Esophagus muscularis mucosa (tissue), 4 donors: Measurements from ENCODE around the gene SLC25A26. TPM values are rescaled to one million over a fixed set of nuclear protein-coding genes. Genes with fewer than 3 reads are reported as not detected.

Source experiments
- DNase-seq: peaks from one replicate; pipeline ENCODE4 v3.0.0-alpha.2; 2017; ENCODE audit errors: extremely low spot score
- H3K27ac ChIP-seq, 4 donors: fragments of 200-600 bp; sonication (generic); replicated peaks in 1 of 4; 1 replicate in 3 of 4; 2 replicates in 1 of 4; pipeline ENCODE4 v1.5.1; 2016 to 2019; ENCODE audit warnings: mild to moderate bottlenecking in 1 of 4
- H3K27me3 ChIP-seq, 4 donors: fragments of 200-600 bp; sonication (generic); one replicate each; pipeline versions ENCODE4 v1.5.1 to v1.6.0; 2016 to 2019
- H3K36me3 ChIP-seq, 4 donors: fragments of 200-600 bp; sonication (generic); one replicate each; pipeline ENCODE4 v1.5.1; 2016 to 2019
- H3K4me1 ChIP-seq, 4 donors: fragments of 200-600 bp; sonication (generic); one replicate each; pipeline ENCODE4 v1.5.1; 2016 to 2019
- H3K4me3 ChIP-seq, 4 donors: fragments of 200-600 bp; sonication (generic); 1 replicate in 2 of 4; 2 replicates in 2 of 4; pipeline ENCODE4 v1.5.1; 2016 to 2019; ENCODE audit warnings: mild to moderate bottlenecking in 4 of 4, moderate library complexity in 1 of 4
- H3K9me3 ChIP-seq, 4 donors: fragments of 200-600 bp; sonication (generic); 1 replicate in 3 of 4; 2 replicates in 1 of 4; pipeline ENCODE4 v1.5.1; 2016 to 2019
- CTCF ChIP-seq, 3 experiments: fragments of 200-600 bp in 2 of 3; fragments of 450-650 bp in 1 of 3; sonication (generic) in 2 of 3; IDR thresholded peaks; one replicate each; pipeline ENCODE4 v1.5.1; 2017 to 2019; ENCODE audit warnings: antibody characterized with exemption in 3 of 3, mild to moderate bottlenecking in 2 of 3, moderate library complexity in 1 of 3
- EP300 ChIP-seq: sonication (generic); formaldehyde crosslinking; IDR thresholded peaks from one replicate; pipeline ENCODE4 v1.6.1; 2017; ENCODE audit warnings: antibody characterized with exemption
- POLR2A ChIP-seq: fragments of 450-650 bp; IDR thresholded peaks from one replicate; pipeline ENCODE4 v1.6.1; 2017; ENCODE audit warnings: antibody characterized with exemption, moderate library complexity, mild to moderate bottlenecking, low read depth
- POLR2AphosphoS5 ChIP-seq, 2 donors: sonication (generic); formaldehyde crosslinking; IDR thresholded peaks; one replicate each; pipeline ENCODE4 v1.6.1; 2017; ENCODE audit warnings: antibody characterized with exemption in 2 of 2
- WGBS: methylation state at CpG from one replicate; pipeline ENCODE4 v1.1.5; 2018; 5-methylcytosine and 5-hydroxymethylcytosine counted together
- intact Hi-C: fragments of 100-400 bp; cut with DNase I; formaldehyde crosslinking; loops from one replicate; pipeline ENCODE4 v1.15.1; 2023
- total RNA-seq, 4 donors: library from RNA; depleted of rRNA; stranded (reverse); fragments of >200 nt; gene quantifications; one replicate each; pipeline versions ENCODE4 v1.1.0 to v1.2.1, GENCODE V29; 2016

The SLC25A26 gene
- total RNA-seq, 4 donors from 2014 or later = 23.0 to 39.0 (median 26.0) TPM

- H3K27ac ChIP-seq = no peak overlapping the region
- no peak for DNase-seq
- peaks cover 0 to 30% (median 16%) of the 10 kb centered on the region in 4 donors for H3K4me1 ChIP-seq
- no peak overlapping the region for H3K4me3 ChIP-seq
- no peak for TF ChIP-seq POLR2A
- no peak for TF ChIP-seq EP300
- intact Hi-C loops = no loop called here
- H3K9me3 ChIP-seq = no peaks in the 10 kb centered on the region
- no peaks in the 10 kb centered on the region for H3K27me3 ChIP-seq
- peaks cover 0 to 19% (median 3%) of the 10 kb centered on the region in 4 donors for H3K36me3 ChIP-seq
Observed at GRCh38 chr3:66266551-66266950, 45.8 kb downstream of the SLC25A26 start.

- Histone ChIP-seq H3K27ac (no peak overlapping the region), H3K4me1 (peaks cover 0 to 30% (median 16%) of the 10 kb centered on the region in 4 donors), H3K36me3 (peaks cover 0 to 16% (median 3%) of the 10 kb centered on the region in 4 donors), H3K4me3 (no peak overlapping the region), H3K27me3 (no peaks in the 10 kb centered on the region), H3K9me3 (no peaks in the 10 kb centered on the region)
- WGBS = 84% methylated on average over 4 of the region's 4 CpGs
- intact Hi-C loops = no loop called here
- TF ChIP-seq CTCF (IDR thresholded peaks at IDR 0.05) (no peak), POLR2A (no peak), EP300 (no peak), POLR2AphosphoS5 (IDR thresholded peaks at IDR 0.05) (no peak)
- DNase-seq = no peak
Observed at GRCh38 chr3:66267031-66267430, 46.2 kb downstream of the SLC25A26 start.

- no peak for DNase-seq
- Histone ChIP-seq H3K4me3 (no peak overlapping the region), H3K27me3 (no peaks in the 10 kb centered on the region), H3K27ac (no peak overlapping the region), H3K36me3 (peaks cover 0 to 16% (median 3%) of the 10 kb centered on the region in 4 donors), H3K4me1 (peaks cover 0 to 30% (median 16%) of the 10 kb centered on the region in 4 donors), H3K9me3 (no peaks in the 10 kb centered on the region)
- intact Hi-C loops = no loop called here
- WGBS = 84% methylated on average over 5 of the region's 5 CpGs
- TF ChIP-seq EP300 (no peak), POLR2A (no peak), CTCF (IDR thresholded peaks at IDR 0.05) (no peak), POLR2AphosphoS5 (IDR thresholded peaks at IDR 0.05) (no peak)
Observed at GRCh38 chr3:66267906-66268305, 47.1 kb downstream of the SLC25A26 start.

GRCh38 chr3:66268864-66269263, 48.1 kb downstream of the SLC25A26 start:
- H3K4me3 ChIP-seq = no peak overlapping the region
- peaks cover 0 to 12% (median under 1%) of the 10 kb centered on the region in 4 donors for H3K36me3 ChIP-seq
- 88% methylated on average over 4 of the region's 4 CpGs for WGBS
- no peak for TF ChIP-seq EP300
- no peak for TF ChIP-seq POLR2A
- no peak for TF ChIP-seq CTCF (IDR thresholded peaks at IDR 0.05)
- TF ChIP-seq POLR2AphosphoS5 (IDR thresholded peaks at IDR 0.05) = no peak
- no peak for DNase-seq
- H3K27ac ChIP-seq = no peak overlapping the region
- H3K4me1 ChIP-seq = peaks cover 0 to 30% (median 16%) of the 10 kb centered on the region in 4 donors
- H3K9me3 ChIP-seq = no peaks in the 10 kb centered on the region
- intact Hi-C loops = no loop called here
- H3K27me3 ChIP-seq = no peaks in the 10 kb centered on the region

GRCh38 chr3:66269411-66269810, 48.6 kb downstream of the SLC25A26 start:
- TF ChIP-seq EP300 (no peak), POLR2AphosphoS5 (IDR thresholded peaks at IDR 0.05) (no peak), CTCF (IDR thresholded peaks at IDR 0.05) (no peak), POLR2A (no peak)
- intact Hi-C loops = no loop called here
- DNase-seq = no peak
- Histone ChIP-seq H3K36me3 (peaks cover 0 to 6% (median 0%) of the 10 kb centered on the region in 4 donors), H3K9me3 (no peaks in the 10 kb centered on the region), H3K4me1 (peaks cover 0 to 30% (median 16%) of the 10 kb centered on the region in 4 donors), H3K27me3 (no peaks in the 10 kb centered on the region), H3K4me3 (no peak overlapping the region), H3K27ac (no peak overlapping the region)
- WGBS = 93% methylated on average over 1 of the region's 1 CpG
